Neural cell (in vitro differentiated cells): ENCODE data around the gene ANGEL1. TPM values are rescaled to one million over a fixed set of nuclear protein-coding genes. Genes with fewer than 3 reads are reported as not detected.
A peak's percentile ranks its signal among the peaks of the same experiment; 100 is the strongest.

ENCODE experiments used
- H2AFZ ChIP-seq: fragments of 200-600, 300-800 bp; sonication (generic), shearing (Covaris generic); 2 replicates; pipeline ENCODE4 v1.6.0; 2014; ENCODE audit warnings: low read depth, mild to moderate bottlenecking, antibody characterized with exemption, low read length, moderate library complexity
- H3F3A ChIP-seq: fragments of 200-600 bp; shearing (Covaris generic); 2 replicates; pipeline ENCODE4 v1.6.1; 2016; ENCODE audit warnings: mild to moderate bottlenecking, moderate library complexity, mixed read lengths, antibody characterized with exemption, low read length; ENCODE audit not compliant: insufficient read depth, poor library complexity, severe bottlenecking
- H3K27ac ChIP-seq: fragments of 200-600, 300-800 bp; sonication (generic), shearing (Covaris generic); 2 replicates; pipeline ENCODE4 v1.5.1; 2014; ENCODE audit warnings: mild to moderate bottlenecking, low read length, moderate library complexity
- H3K27me3 ChIP-seq: fragments of 300-800, 200-600 bp; sonication (generic), shearing (Covaris generic); 2 replicates; pipeline ENCODE4 v1.6.0; 2014; ENCODE audit warnings: mild to moderate bottlenecking, low read depth, low read length, moderate library complexity; ENCODE audit not compliant: insufficient read depth
- H3K36me3 ChIP-seq: fragments of 300-800, 200-600 bp; sonication (generic), shearing (Covaris generic); 2 replicates; pipeline ENCODE4 v1.5.1; 2014; ENCODE audit warnings: mild to moderate bottlenecking, antibody characterized with exemption, low read length, moderate library complexity; ENCODE audit not compliant: insufficient read depth
- H3K4me2 ChIP-seq: fragments of 300-800, 200-600 bp; sonication (generic), shearing (Covaris generic); 2 replicates; pipeline ENCODE4 v1.6.0; 2014; ENCODE audit warnings: mild to moderate bottlenecking, low read length
- H3K4me3 ChIP-seq: fragments of 300-800, 200-600 bp; sonication (generic), shearing (Covaris generic); 2 replicates; pipeline ENCODE4 v1.5.1; 2014; ENCODE audit warnings: mild to moderate bottlenecking, low read length, moderate library complexity
- H3K79me2 ChIP-seq: fragments of 200-600 bp; shearing (Covaris generic); replicated peaks from 2 replicates; pipeline ENCODE4 v1.6.0; 2014; ENCODE audit warnings: mild to moderate bottlenecking, low read length, moderate library complexity; ENCODE audit not compliant: insufficient read depth
- H3K9ac ChIP-seq: fragments of 300-800, 200-600 bp; sonication (generic), shearing (Covaris generic); 2 replicates; pipeline ENCODE4 v1.6.1; 2016; ENCODE audit warnings: mild to moderate bottlenecking, low read length, mixed read lengths
- H3K9me2 ChIP-seq: fragments of 200-600 bp; shearing (Covaris generic); 2 replicates; pipeline ENCODE4 v1.6.1; 2016; ENCODE audit warnings: mild to moderate bottlenecking, low read length, mixed read lengths; ENCODE audit not compliant: insufficient read depth
- H3K9me3 ChIP-seq: fragments of 200-600, 300-800 bp; sonication (generic), shearing (Covaris generic); 2 replicates; pipeline ENCODE4 v1.6.1; 2016; ENCODE audit warnings: mild to moderate bottlenecking, mixed run types, low read length, moderate library complexity, mixed read lengths
- H4K20me1 ChIP-seq: fragments of 200-600 bp; shearing (Covaris generic); 2 replicates; pipeline ENCODE4 v1.6.1; 2016; ENCODE audit warnings: mild to moderate bottlenecking, mixed run types; ENCODE audit not compliant: insufficient read depth
- EZH2 ChIP-seq: fragments of 200-600, 300-800 bp; shearing (Covaris generic), sonication (generic); IDR thresholded peaks from 2 replicates; pipeline ENCODE4 v1.6.1; 2014; ENCODE audit warnings: antibody characterized with exemption, low read length, borderline replicate concordance, mild to moderate bottlenecking; ENCODE audit not compliant: insufficient read depth, poor library complexity, severe bottlenecking
- MXI1 ChIP-seq: fragments of 450-650 bp; conservative IDR thresholded peaks from 2 replicates; pipeline ENCODE4 v1.6.1; 2014; ENCODE audit warnings: antibody characterized with exemption, mild to moderate bottlenecking; ENCODE audit not compliant: poor library complexity, severe bottlenecking
- POLR2AphosphoS5 ChIP-seq: IDR thresholded peaks from 2 replicates; pipeline ENCODE4 v1.6.1; 2012
- RAD21 ChIP-seq: fragments of 450-650 bp; conservative IDR thresholded peaks from 2 replicates; pipeline ENCODE4 v1.6.1; 2014; ENCODE audit warnings: antibody characterized with exemption, mild to moderate bottlenecking, moderate library complexity
- REST ChIP-seq: IDR thresholded peaks from 2 replicates; pipeline ENCODE4 v1.6.1; 2012; ENCODE audit warnings: borderline replicate concordance
- SMC3 ChIP-seq: fragments of 450-650 bp; conservative IDR thresholded peaks from 2 replicates; pipeline ENCODE4 v1.6.1; 2014; ENCODE audit warnings: antibody characterized with exemption, mild to moderate bottlenecking, moderate library complexity; ENCODE audit not compliant: poor library complexity
- TAF1 ChIP-seq: IDR thresholded peaks from 2 replicates; pipeline ENCODE4 v1.6.1; 2012; ENCODE audit warnings: low read depth
- polyA plus RNA-seq: library from polyadenylated mRNA; depleted of rRNA; stranded (reverse); fragments of >200 nt; gene quantifications from 2 replicates; pipeline ENCODE4 v1.2.3, GENCODE V29; 2014
- TF ChIP-seq, protein P1 (sequence below): fragments of 450-650 bp; IDR thresholded peaks from 2 replicates; pipeline ENCODE4 v1.5.1; 2014; ENCODE audit warnings: antibody characterized with exemption, mild to moderate bottlenecking, moderate library complexity; ENCODE audit not compliant: poor library complexity, severe bottlenecking

Gene ANGEL1
- polyA plus RNA-seq, 1 donor from 2014 or later: 18.4 TPM

GRCh38 chr14:76779221-76780057 lies 33.2 kb downstream of the ANGEL1 start:
- H3K79me2 ChIP-seq: no peaks in the 10 kb centered on the region
- TF ChIP-seq POLR2AphosphoS5 (peak; percentile 9), RAD21 (no peak), SMC3 (no peak), REST (no peak), MXI1 (no peak), EZH2 (no peak), TAF1 (no peak)
- TF ChIP-seq, protein P1, sequence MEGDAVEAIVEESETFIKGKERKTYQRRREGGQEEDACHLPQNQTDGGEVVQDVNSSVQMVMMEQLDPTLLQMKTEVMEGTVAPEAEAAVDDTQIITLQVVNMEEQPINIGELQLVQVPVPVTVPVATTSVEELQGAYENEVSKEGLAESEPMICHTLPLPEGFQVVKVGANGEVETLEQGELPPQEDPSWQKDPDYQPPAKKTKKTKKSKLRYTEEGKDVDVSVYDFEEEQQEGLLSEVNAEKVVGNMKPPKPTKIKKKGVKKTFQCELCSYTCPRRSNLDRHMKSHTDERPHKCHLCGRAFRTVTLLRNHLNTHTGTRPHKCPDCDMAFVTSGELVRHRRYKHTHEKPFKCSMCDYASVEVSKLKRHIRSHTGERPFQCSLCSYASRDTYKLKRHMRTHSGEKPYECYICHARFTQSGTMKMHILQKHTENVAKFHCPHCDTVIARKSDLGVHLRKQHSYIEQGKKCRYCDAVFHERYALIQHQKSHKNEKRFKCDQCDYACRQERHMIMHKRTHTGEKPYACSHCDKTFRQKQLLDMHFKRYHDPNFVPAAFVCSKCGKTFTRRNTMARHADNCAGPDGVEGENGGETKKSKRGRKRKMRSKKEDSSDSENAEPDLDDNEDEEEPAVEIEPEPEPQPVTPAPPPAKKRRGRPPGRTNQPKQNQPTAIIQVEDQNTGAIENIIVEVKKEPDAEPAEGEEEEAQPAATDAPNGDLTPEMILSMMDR: no peak
- H3F3A ChIP-seq: no peaks in the 10 kb centered on the region
- H3K4me3 ChIP-seq: no peak overlapping the region
- no peaks in the 10 kb centered on the region for H3K9me2 ChIP-seq
- no peak overlapping the region for H3K9ac ChIP-seq
- peaks cover 12% of the 10 kb centered on the region for H3K36me3 ChIP-seq
- no peaks in the 10 kb centered on the region for H4K20me1 ChIP-seq
- H3K27me3 ChIP-seq: no peaks in the 10 kb centered on the region
- H3K4me2 ChIP-seq: no peak overlapping the region
- no peaks in the 10 kb centered on the region for H3K9me3 ChIP-seq
- H3K27ac ChIP-seq: no peak overlapping the region
- H2AFZ ChIP-seq: no peak overlapping the region

GRCh38 chr14:76778546-76779215 lies 34.0 kb downstream of the ANGEL1 start:
- peaks cover 19% of the 10 kb centered on the region for H3K36me3 ChIP-seq
- H3K9me3 ChIP-seq: no peaks in the 10 kb centered on the region
- no peaks in the 10 kb centered on the region for H3K27me3 ChIP-seq
- no peak overlapping the region for H3K27ac ChIP-seq
- no peaks in the 10 kb centered on the region for H3F3A ChIP-seq
- H3K79me2 ChIP-seq: no peaks in the 10 kb centered on the region
- no peak overlapping the region for H2AFZ ChIP-seq
- TF ChIP-seq REST (no peak), MXI1 (no peak), POLR2AphosphoS5 (peak; percentile 22)
- H3K4me3 ChIP-seq: no peak overlapping the region
- no peak overlapping the region for H3K9ac ChIP-seq
- no peak overlapping the region for H3K4me2 ChIP-seq
- H4K20me1 ChIP-seq: no peaks in the 10 kb centered on the region
- H3K9me2 ChIP-seq: no peaks in the 10 kb centered on the region
